Esophagus muscularis mucosa (tissue), 3 donors: ENCODE data around the gene CYREN.

Source experiments
- EP300 ChIP-seq: sonication (generic); formaldehyde crosslinking; IDR thresholded peaks from one replicate; pipeline ENCODE4 v1.6.1; 2017; ENCODE audit warnings: antibody characterized with exemption
- POLR2AphosphoS5 ChIP-seq, 2 donors: sonication (generic); formaldehyde crosslinking; IDR thresholded peaks; one replicate each; pipeline ENCODE4 v1.6.1; 2017; ENCODE audit warnings: antibody characterized with exemption in 2 of 2

DNA sequence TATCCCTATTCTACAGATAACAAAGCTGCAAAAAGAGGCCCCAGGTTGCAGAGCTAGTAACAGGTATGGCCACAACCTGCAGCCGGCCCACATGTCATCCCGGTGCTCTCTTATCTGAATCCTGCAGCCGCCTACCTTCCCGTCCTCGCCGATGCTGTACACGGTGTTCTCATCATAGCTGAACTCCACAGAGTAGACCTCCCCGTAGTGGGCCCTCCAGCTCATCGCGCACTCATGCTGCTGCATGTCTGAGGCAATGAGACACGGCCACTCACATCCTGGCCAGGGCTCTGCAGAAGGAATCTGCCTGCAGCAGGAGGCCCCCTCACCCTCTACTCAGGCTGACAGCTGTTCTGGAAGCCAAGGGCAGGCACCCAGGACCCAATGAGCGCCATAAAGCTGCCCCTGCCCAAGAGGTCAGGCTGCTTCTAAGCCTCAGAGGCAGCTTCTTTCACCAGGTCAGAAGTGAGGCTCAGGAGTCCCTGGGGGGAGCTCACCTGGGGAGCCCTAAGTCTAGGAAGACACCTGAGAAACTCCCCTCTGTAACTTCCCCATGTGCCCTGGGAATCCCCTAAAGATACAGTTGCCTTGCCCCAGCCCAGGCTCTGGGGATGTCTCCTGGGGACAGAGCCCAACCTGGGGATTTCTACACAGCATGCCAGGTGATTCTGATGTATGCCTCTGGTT is 17.9 kb upstream of the CYREN start:
- no peak for TF ChIP-seq EP300
- TF ChIP-seq POLR2AphosphoS5 (IDR thresholded peaks at IDR 0.05): no peak
